GM18507 (cell line): ENCODE results near the gene CPXM2.

ENCODE experiments used
- DNase-seq: peaks from one replicate; pipeline ENCODE4 v3.0.0; 2011; ENCODE audit warnings: low read depth; ENCODE audit not compliant: insufficient read length; ENCODE audit errors: extremely low spot score
- FAIRE-seq: peaks from 2 replicates; lab custom pipeline; 2011; peaks lifted over from hg19 to GRCh38; lab: Jason Lieb, UNC

Gene CPXM2

DNA sequence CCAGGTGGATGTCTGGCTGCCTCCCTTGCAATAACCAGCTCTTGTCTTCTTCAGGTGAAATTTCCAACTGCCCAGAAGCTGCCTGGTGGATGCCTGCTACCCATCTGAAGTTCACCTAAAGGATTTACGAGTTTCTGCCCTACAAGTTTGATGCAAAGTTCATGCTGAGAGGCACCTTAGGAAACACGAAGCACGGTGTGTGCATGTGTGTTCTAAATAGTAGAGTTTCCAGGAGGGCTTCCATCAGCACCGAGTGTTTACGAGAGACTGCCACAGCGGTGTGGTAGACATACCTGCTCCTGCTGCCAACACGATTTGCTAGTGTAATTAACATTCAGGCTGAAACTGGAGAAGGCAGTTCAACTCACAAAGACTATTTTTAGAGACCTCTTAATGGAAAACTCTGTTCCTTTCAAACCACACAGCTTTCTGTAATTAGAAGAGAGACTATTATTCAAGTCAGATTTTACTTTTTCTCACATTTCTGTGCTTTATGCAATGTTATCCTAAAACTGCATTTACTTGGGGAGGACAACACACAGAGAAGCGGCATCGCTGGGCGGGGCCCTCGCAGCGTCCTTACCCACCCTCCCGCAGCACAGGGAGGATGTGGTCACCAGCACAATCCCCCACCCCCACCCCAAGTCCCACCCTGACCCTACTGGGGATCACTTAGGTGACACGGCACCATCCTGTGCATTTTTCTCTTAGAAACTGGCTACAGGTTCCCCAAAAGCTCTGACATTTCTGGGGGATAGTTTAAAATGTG lies 15.5 kb upstream of the CPXM2 start:
- no peak for DNase-seq
- no peak for FAIRE-seq

DNA sequence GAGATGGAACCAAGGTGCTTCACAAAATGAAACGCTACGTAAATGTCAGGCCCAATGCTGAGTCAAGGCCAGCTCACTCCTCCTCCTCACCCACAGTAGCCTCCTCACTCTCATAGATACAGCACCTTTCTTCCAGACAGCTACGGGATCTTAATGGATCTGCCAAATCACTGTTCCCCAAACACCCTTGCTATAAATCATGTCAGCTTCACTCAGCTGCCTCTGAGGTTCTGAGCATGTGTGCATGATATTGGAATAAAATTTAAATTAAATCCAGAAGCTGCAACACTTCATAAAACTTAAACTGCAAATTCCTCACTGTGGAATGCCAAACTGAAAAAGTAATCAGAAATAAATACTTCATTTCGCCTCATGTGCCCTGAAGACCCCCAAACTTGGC lies 14.7 kb upstream of the CPXM2 start:
- no peak for FAIRE-seq
- DNase-seq, result no peak

DNA sequence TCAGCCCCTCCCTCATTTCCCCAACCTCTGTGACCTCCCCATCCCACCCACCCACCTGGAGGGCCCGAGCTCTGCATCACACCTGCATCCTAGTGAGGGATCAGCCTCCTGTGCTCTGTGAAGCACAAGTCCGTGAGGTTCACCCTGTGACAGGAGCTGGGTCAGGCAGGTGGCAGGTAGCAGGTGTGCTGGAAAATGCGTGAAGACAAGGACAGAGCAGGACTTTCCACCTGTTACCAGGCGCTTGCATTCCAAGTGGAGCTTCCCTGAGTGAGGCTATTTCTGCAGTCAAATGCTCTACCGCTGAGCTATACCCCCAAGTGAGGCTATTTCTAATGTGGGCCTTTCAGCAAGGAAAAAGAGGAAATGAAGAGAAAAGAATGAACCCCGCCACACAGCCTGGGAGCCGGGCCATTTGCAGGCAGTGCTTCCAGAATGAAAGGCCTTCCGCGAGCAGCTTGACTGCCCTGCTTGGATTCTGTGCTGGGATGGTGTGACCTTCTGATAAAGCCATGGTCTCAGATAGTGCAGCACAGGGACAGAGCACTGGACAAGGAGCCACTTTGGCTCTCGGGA lies 13.3 kb upstream of the CPXM2 start:
- DNase-seq, result no peak
- no peak for FAIRE-seq

DNA sequence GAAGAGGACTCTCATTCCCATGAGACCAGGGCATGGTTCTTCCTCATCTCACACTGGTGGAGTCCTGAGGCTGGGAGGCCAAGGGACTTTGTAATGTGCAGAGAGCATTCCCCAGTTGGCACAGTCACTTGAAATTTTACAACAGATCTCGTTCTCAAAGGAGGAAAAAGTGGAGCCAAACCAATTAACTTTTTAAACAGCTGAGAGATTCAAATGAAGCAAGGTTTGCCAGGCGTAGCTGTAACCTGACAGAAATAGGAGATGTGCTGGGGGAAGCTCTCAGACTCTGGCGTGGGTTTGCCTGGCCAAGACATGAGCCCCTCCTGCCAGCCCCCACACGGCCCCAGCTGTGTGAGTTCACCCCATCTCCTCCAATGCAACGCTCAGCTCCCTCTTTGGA lies 12.0 kb upstream of the CPXM2 start:
- FAIRE-seq, result no peak

DNA sequence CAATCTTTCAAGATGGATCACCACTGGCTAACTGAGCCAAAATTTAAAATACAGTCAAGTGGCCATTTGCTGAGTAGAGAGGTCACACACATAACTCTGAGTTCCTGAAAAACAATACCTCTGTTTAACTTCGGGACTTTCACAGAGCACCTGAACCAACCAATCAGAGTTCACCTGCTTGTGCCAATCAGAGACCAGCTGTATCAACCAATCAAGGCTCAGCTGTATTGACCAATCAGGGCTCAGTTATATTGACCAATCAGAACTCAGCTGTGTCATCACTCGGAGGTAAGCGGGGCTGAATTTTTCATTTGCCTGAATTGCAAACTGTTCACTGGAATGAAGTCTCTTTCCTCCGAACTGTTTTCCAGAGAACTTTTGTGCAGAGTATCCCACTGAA lies 10.0 kb upstream of the CPXM2 start:
- FAIRE-seq, result no peak
- DNase-seq, result no peak

More for the DNA sequence above, 12.0 kb upstream of the CPXM2 start:
- DNase-seq, result no peak

DNA sequence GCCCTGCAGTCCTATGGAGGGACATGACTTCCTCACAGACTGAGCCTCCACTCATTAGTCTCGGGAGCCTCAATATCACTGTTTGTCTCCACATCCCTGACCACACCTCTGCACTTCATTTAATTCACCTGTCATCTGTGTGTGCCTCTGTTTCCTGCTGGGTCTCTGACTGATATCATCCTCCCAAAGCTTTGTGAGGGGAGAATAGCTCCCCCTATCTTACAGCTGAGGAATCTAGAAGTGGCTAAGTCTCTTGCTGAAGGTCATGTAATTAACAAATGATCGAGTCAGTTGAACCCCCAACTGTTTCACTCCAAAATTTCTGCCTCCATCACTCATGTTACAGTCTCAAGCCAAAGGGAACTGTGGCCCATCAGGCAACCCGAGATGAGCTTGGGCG lies 5.5 kb upstream of the CPXM2 start:
- FAIRE-seq (peak; percentile 33), DNase-seq (no peak)

DNA sequence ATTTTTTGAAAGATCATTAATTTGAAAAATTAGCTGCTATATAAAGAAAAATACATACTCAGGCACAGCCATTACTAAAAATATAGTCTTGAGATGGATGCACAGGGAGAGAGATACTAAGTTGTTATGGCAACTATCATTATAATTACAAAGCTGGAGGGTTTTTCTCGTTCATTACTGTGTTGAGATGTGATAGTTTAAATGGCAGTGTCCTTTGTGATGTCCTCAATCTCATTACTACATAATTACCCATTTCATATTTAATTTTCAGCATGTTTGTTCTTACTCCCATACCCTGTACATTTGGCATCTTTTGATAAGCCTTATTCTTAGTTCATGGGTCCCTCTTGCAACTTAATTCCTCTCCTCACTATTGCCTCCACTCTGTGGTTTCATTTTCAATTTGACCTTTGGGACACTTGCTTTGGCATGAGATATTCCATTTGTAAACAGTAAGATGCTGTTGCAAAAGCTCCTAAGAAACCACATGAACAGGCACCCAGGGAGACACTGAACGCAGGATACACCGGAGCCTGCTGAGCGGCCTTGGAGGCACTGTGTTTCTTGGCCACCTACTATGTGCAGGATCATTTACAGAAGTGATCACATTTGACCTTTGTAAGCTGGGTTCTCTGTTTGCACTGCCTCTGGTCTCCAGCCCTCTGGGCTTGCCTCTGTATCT lies 4.8 kb upstream of the CPXM2 start:
- no peak for DNase-seq
- FAIRE-seq, result no peak

DNA sequence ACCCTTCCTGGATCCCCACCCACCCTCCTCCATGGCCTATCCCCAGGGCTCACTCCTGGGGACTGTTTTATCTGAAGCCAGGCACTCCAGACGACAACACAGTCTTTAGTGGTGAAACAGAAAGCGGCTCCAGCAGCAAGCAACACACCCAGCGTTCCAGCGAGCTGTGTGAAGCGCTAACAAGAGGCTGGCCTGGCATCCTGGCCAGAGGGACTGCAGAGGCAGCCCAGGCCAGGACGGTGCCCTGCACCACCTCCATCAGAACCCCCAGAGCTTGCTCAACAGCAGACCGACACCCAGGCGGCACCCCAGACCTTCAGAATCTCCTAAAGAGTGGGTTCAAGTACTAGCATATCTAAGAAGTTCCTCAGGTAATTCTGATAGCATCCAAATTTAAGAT lies 2.0 kb upstream of the CPXM2 start:
- FAIRE-seq (no peak), DNase-seq (no peak)

DNA sequence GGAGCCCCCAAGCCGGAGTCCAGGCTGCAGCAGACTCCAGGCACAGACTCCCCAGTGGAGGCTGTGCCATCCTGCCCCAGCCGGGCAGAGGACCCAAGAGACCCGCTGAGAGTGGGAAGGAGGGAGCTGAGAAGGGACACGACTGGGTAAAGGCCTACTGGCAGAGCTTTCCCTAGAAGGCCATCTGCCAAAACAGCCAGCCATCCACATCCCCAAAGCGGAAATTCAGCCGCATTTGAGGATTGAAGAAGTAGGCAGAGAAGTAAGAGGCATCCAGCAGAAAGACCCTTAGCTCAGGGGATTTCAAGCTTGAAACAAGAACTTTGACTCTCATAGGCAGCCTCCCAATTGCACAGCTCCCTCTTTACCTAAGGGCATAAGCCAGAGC lies 857 bp downstream of the CPXM2 start:
- no peak for FAIRE-seq
- DNase-seq, result no peak

DNA sequence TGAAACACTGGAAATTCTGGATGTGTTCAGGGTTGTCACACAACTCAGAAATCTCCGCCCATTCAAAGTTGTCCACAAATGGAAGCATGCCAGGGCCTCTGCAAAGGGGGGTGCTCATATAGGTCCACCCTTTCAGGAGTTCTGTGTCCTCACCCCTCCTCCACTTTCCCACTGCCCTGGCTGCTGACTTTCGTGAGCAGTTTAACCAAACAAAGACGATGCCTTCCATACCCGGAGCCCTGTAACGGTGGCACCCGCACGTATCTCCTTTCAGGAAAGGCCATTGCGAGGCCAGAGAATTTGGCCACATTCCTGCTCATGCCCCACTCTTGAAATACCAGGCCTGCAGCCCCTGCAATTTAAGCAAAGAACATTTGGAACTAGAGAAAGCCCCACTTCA lies 1.4 kb downstream of the CPXM2 start:
- DNase-seq (no peak), FAIRE-seq (no peak)

DNA sequence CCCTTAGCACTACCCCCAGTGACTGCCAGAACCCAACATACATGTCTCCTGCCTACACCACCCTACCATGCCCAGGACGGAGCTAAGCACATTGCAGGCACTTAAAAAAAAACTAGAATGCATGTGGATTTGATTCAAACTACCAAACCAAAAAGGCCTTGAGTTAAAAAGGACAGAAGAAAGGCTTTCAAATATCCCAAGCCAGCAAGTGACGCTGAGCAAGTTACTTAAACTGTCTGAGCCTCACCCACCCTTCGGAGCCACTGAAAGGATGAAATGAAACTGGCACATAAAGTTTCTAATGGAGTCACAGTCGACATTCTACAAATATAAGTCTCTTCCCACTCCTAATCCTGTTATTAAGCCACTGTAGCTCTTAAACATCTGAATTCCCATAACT lies 1.8 kb downstream of the CPXM2 start:
- no peak for FAIRE-seq

DNA sequence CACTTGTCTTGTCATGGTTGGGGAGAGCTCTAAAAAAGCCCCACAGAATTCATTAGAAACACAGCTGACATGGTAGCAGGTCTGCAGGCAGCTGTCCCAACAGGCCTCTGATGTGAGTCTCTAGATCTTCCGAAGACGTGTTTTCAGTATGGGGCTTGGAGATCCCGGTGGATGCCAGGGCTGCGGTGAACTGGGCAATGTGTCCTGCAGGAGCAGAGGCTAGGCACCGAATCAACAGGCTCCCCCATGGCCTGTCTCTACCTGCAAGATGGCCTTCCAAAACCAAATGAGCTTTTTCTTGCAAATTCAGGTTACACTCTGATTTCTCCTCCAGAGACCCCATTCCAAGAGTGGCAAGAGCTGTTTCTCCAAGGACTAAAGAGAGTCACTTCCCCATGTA lies 2.9 kb downstream of the CPXM2 start:
- DNase-seq (no peak), FAIRE-seq (no peak)

More for the DNA sequence above, 1.8 kb downstream of the CPXM2 start:
- DNase-seq, result no peak

DNA sequence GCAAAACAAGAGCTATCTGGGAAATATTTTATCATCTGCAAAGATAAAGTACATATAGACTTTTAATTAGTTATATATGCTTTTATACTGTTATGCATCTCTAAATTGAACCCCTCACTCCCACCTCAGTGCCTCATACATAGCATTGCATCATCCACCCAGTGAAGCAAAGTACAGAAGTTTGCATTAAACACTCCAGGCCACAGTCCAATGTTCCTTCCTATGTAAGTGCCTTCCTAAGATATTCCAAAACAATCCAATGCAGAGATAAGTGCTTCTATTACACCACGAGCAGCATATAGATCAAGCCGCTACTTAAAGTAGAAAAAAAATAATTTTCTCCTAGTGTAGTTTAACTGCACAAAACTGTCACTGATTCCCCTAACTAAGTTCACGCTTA lies 3.4 kb downstream of the CPXM2 start:
- DNase-seq (no peak), FAIRE-seq (no peak)

DNA sequence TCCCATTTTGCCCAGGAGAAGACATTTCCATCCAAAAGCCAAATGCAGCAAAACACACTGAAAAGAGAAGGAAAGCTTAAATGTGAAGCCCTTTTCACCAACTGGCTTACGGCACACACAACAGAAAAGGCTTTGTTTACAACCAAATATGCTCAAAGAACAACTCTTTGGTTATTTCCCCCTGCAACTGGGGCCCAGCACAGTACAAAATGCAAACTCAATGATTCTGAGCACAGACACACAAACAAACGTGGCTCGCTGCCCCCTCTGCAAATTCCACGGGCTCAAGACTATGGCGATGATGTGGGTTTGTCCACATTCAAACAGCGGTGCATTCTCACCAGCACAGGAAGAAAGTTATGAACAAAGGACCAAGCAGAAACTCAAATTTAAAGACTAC lies 5.3 kb downstream of the CPXM2 start:
- FAIRE-seq (no peak), DNase-seq (no peak)

DNA sequence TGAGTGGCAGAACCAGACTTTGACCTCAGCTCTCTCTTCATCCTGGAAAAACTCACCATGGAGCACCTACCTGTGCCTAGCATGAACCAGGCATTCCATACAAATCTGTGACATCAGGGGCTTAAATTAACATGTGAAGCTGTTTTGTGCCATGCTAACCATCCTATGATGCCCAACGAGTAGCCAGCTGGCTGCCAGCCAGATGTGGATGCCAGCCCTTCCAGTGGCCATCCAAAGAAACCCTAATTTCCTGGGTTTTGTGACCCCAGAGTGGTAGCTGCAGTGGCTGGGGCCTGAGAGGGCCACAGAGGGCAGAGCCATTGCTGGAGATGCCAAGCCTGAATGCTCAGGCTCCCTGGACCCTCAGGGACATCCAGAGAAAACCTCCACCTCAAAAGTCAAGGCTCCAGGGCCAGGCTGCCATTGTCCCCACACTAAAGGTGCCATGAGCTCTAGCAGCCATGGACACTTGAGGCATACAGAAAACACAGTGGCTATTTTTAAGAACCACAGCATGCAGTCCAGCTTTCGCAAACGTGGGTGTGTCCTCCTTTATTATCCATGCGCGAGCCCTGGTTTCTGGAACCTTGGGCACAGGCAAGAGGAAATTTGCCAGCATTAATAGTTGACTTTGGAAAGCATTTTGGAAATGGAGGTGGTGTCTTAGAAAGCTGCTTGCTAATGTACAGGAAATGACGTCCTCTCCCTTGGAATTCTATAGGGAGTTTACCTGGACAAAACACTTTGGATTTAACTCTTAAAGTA lies 6.0 kb downstream of the CPXM2 start:
- DNase-seq, result no peak
- no peak for FAIRE-seq

DNA sequence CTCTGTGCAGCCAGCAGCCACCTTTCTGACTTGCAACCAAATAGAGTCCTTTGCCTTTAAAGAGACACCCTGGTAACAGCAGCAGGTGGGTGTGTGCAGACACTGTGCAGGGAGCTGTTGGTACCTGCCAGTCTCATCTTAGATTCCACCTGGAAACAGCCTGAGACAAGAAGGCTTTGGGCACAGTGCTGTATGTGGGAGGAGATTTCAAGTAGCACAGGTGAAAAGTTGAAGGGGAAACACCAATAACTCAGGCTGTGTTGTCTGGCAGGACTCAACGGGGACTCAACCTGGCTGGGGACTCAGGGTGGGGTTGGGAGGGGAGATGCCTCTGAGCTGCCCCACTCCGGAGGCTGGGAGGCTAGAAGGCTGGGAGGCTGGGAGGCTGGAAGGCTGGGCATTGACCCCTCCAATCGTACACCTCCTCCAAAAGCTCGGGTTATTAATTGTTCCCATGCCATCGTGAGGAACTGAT lies 6.7 kb downstream of the CPXM2 start:
- FAIRE-seq, result no peak

DNA sequence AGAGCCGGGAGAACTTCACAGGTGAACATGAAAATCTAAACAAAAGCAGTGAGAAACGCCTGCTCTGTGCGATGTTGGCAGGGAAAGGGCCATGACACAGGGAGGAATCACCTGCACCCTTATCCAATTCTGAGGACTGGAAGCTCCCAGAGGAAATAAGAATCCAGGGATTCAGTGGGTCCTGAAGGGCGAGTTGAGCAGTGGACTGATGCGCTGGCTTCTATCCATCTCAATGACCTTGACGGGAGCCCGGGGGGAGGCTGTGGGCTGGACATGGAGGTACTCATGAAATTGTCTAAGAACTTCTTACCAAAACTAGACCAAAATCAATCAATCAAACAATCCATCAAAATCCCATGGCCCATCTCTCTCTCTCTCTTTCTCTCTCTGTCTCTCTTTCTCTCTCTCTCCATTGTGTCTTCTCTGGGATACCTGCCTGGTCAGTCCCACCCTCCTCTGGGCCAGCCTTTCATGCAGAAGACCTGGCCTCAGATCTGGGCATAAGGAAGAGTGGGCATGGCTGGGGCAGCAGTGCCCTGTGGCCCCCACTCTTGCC lies 7.2 kb downstream of the CPXM2 start:
- no peak for FAIRE-seq

More for the DNA sequence above, 6.7 kb downstream of the CPXM2 start:
- DNase-seq, result no peak

DNA sequence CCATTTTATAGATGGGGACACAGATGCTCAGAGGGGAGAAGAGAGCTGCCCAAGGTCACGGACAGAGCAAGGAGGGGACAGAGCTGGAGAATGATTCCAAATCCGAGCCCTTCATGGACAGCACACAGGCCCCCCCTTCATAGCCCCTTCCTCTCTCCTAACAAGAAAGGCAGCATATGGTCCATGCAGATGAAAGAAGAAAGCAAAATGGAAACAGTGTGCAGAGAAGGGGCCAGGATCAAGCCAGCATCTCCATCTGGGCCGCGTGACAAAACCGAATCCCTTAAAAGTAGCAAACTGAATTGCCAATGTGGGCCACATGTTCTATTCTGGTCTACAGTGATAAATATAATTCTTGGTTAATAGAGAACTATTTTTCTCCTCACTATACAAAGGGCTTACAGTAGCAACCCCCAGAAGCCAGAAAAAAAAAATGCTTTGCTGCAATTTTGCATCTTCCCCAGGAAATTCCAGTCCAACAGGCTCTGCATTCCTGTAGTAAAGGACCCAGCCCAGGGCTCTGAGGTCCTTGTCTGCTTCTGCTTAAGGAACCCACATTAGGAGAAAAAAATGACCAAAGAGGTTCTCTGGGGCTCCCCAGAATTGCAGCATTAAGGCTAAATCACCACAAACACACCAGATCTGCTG lies 7.8 kb downstream of the CPXM2 start:
- DNase-seq (no peak), FAIRE-seq (no peak)

More for the DNA sequence above, 7.2 kb downstream of the CPXM2 start:
- no peak for DNase-seq

DNA sequence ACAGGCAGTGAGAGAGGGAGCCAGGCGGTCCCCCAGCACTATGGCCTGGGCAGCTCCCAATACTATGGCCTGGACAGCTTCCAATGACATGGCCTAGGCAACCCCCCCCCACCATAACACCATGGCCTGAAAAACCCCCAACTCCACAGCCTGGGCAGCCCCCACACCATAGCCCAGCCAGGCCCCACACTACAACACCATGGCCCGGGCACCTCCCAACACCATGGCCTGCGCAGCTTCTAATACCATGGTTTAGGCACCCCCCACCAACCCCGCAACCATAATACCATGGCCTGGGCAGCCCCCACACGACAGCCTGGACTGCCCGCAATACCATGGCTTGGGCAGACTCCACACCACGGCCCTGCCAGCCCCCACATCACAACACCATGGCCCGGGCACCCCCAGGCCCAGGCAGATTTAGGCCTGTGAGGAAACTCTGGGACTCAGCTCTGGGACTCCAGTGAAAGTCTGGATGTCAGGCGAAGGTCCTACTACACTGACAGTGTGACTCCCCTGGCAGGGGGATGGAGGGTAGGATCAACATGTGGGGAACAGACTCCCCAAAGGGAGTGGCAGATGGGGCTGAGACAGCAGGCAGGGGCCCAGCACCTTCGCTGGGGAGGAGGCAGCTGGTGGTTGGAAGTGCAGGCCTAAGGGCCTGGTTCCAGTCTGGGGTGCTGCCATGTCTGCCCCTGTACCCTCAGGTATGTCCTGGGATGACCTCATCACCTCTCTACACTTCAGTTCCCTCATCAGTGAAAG lies 8.7 kb downstream of the CPXM2 start:
- FAIRE-seq (no peak), DNase-seq (no peak)
